ENCODE data around the gene FAM180B.

DNA sequence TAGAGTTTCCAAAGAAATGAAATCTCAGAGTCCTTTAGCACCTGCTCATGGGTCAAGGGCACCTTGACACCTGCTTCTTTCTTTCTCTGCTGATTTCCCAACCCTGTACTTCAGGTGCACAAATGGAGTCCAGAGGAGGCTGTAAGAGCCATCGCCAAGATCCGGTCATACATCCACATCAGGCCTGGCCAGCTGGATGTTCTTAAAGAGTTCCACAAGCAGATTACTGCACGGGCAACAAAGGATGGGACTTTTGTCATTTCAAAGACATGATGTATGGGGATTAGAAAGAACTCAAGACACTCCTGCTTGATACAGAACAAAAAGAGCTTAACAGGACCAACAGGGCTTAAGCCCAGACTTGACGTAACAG, 15.1 kb upstream of the FAM180B start:
- TF ChIP-seq SUZ12 (IDR thresholded peaks at IDR 0.05; ENCODE audit: extremely low read depth, insufficient read depth, insufficient read length), result no peak
- no peak for TF ChIP-seq YY1 (IDR thresholded peaks at IDR 0.05; ENCODE audit: insufficient read depth, insufficient read length)
- no peak for TF ChIP-seq ZNF274 (IDR thresholded peaks at IDR 0.05; ENCODE audit: low read depth, low read length)

All from NT2/D1 (cell line).